PC-3 (cell line): ENCODE measurements around the gene ADPRHL1. TPM values are rescaled to one million over a fixed set of nuclear protein-coding genes. Genes with fewer than 3 reads are reported as not detected.
A peak's percentile ranks its signal among the peaks of the same experiment; 100 is the strongest.

Experiments
- ATAC-seq: fragments of 200-7000 bp; cut with Tn5 transposase; 2 replicates; pipeline ENCODE4 v1.9.1; 2020; ENCODE audit warnings: mild to moderate bottlenecking, moderate library complexity
- BruUV-seq: library from RNA; stranded (reverse); fragments of 400-500 nt; replicated peaks from 2 replicates; lab custom pipeline; 2021; lab: Mats Ljungman, UMichigan
- CTCF ChIA-PET: fragments of 300-600 bp; sonication (Branson Sonifier 250); formaldehyde crosslinking; loops from one replicate; lab custom pipeline; 2022; ENCODE audit warnings: antibody characterized with exemption; lab: Charles Lee
- POLR2A ChIA-PET: fragments of 300-600 bp; sonication (Branson Sonifier 250); formaldehyde crosslinking; loops from one replicate; lab custom pipeline; 2022; ENCODE audit warnings: antibody characterized with exemption; ENCODE audit not compliant: unreplicated experiment; lab: Charles Lee
- DNase-seq: peaks from one replicate; pipeline ENCODE4 v3.0.0-alpha.2; 2015
- H2AFZ ChIP-seq: fragments of 300-600 bp; sonication (generic); 2 replicates; pipeline ENCODE4 v1.6.0; 2016; ENCODE audit warnings: antibody characterized with exemption, low read length
- H3F3A ChIP-seq: fragments of 300-600 bp; sonication (generic); one replicate; pipeline ENCODE4 v1.6.0; 2017; ENCODE audit warnings: antibody characterized with exemption, low read length, control low read depth, mild to moderate bottlenecking; ENCODE audit not compliant: unreplicated experiment
- H3K27ac ChIP-seq: fragments of 300-600 bp; sonication (generic); 2 replicates; pipeline ENCODE4 v1.5.1; 2016; ENCODE audit warnings: mild to moderate bottlenecking, low read length
- H3K27me3 ChIP-seq: fragments of 300-600 bp; sonication (generic); 2 replicates; pipeline ENCODE4 v1.6.1; 2016; ENCODE audit warnings: low read length, mixed read lengths
- H3K36me3 ChIP-seq: fragments of 300-600 bp; sonication (generic); 2 replicates; pipeline ENCODE4 v1.6.1; 2016; ENCODE audit warnings: low read depth, mixed run types, low read length, mixed read lengths
- H3K4me1 ChIP-seq: fragments of 300-600 bp; sonication (generic); 2 replicates; pipeline ENCODE4 v1.5.1; 2016; ENCODE audit warnings: low read length; ENCODE audit not compliant: insufficient read depth
- H3K4me2 ChIP-seq: fragments of 300-600 bp; sonication (generic); 2 replicates; pipeline ENCODE4 v1.6.0; 2016; ENCODE audit warnings: low read length
- H3K4me3 ChIP-seq: fragments of 300-600 bp; sonication (generic); 2 replicates; pipeline ENCODE4 v1.5.1; 2016; ENCODE audit warnings: mild to moderate bottlenecking, low read length, mixed read lengths
- H3K79me2 ChIP-seq: fragments of 300-600 bp; sonication (generic); 2 replicates; pipeline ENCODE4 v1.6.1; 2017; ENCODE audit warnings: low read length, mixed read lengths
- H3K9ac ChIP-seq: fragments of 300-600 bp; sonication (generic); 2 replicates; pipeline ENCODE4 v1.6.0; 2016; ENCODE audit warnings: mild to moderate bottlenecking, low read length
- H3K9me2 ChIP-seq: fragments of 300-600 bp; sonication (generic); replicated peaks from 2 replicates; pipeline ENCODE4 v1.6.1; 2016; ENCODE audit warnings: mixed run types, low read length, mixed read lengths
- H3K9me3 ChIP-seq: fragments of 300-600 bp; sonication (generic); 2 replicates; pipeline ENCODE4 v1.6.1; 2016; ENCODE audit warnings: low read length, mixed read lengths
- H4K20me1 ChIP-seq: fragments of 300-600 bp; sonication (generic); 2 replicates; pipeline ENCODE4 v1.6.1; 2016; ENCODE audit warnings: low read length, mixed read lengths
- CTCF ChIP-seq: fragments of 300-600 bp; sonication (generic); conservative IDR thresholded peaks from 2 replicates; pipeline ENCODE4 v1.5.1; 2017; ENCODE audit warnings: antibody characterized with exemption, low read depth, mild to moderate bottlenecking, low read length
- EZH2 ChIP-seq: fragments of 300-600 bp; sonication (generic); IDR thresholded peaks from one replicate; pipeline ENCODE4 v1.6.1; 2017; ENCODE audit warnings: antibody characterized with exemption, mild to moderate bottlenecking, low read length; ENCODE audit not compliant: unreplicated experiment
- EZH2phosphoT487 ChIP-seq: fragments of 300-600 bp; sonication (generic); IDR thresholded peaks from 2 replicates; pipeline ENCODE4 v1.6.1; 2018; ENCODE audit warnings: mild to moderate bottlenecking, antibody characterized with exemption, low read length, borderline replicate concordance
- intact Hi-C: fragments of 100-400 bp; cut with micrococcal nuclease; formaldehyde crosslinking; loops from 2 replicates; pipeline ENCODE4 v1.9.0; 2023
- total RNA-seq: library from RNA; depleted of rRNA; stranded (reverse); fragments of >200 nt; gene quantifications from 2 replicates; pipeline ENCODE4 v1.2.3, GENCODE V29; 2014

Gene ADPRHL1
- total RNA-seq, 1 experiment from 2014 or later, result 10.3 TPM

- H3K4me3 ChIP-seq, result peak overlapping the region; percentile 92
- peaks cover 9% of the 10 kb centered on the region for H3F3A ChIP-seq
- H3K4me2 ChIP-seq, result peak overlapping the region; percentile 85
- no TSS peak for BruUV-seq
- H3K36me3 ChIP-seq, result peaks cover 18% of the 10 kb centered on the region; the same call in 1 of the 2 replicates
- no peak for TF ChIP-seq EZH2phosphoT487
- no peak for TF ChIP-seq CTCF
- no peak for TF ChIP-seq EZH2
- ATAC-seq (no peak), DNase-seq (no peak)
- no peak overlapping the region for H2AFZ ChIP-seq
- H3K4me1 ChIP-seq, result peaks cover 63% of the 10 kb centered on the region
- no peaks in the 10 kb centered on the region for H3K27me3 ChIP-seq
- H3K9ac ChIP-seq, result peak overlapping the region; percentile 93
- H3K9me2 ChIP-seq, result no peaks in the 10 kb centered on the region
- ChIA-PET CTCF (no interaction called here), POLR2A (no interaction called here)
- H3K79me2 ChIP-seq, result peaks cover 83% of the 10 kb centered on the region
- H3K27ac ChIP-seq, result peak overlapping the region; percentile 94
- intact Hi-C loops, result loop anchor here (2.0 kb wide), 1 partner anchor 43 kb away; no protein-coding TSS in a partner anchor
- H3K9me3 ChIP-seq, result no peaks in the 10 kb centered on the region
- peaks cover 13% of the 10 kb centered on the region; the same call in 1 of the 2 replicates for H4K20me1 ChIP-seq
Observed at GRCh38 chr13:113491982-113492381, 38.7 kb upstream of the ADPRHL1 start.

GRCh38 chr13:113491418-113491883 is 38.2 kb upstream of the ADPRHL1 start:
- ChIA-PET CTCF (no interaction called here), POLR2A (no interaction called here)
- peaks cover 58% of the 10 kb centered on the region for H3K4me1 ChIP-seq
- H3K4me3 ChIP-seq, result peak overlapping the region; percentile 92
- H3K9me3 ChIP-seq, result no peaks in the 10 kb centered on the region
- intact Hi-C loops, result loop anchor here (2.0 kb wide), 1 partner anchor 43 kb away; no protein-coding TSS in a partner anchor
- H3K9me2 ChIP-seq, result no peaks in the 10 kb centered on the region
- H4K20me1 ChIP-seq, result peaks cover 13% of the 10 kb centered on the region; the same call in 1 of the 2 replicates
- BruUV-seq, result no TSS peak
- peak overlapping the region; percentile 94 for H3K27ac ChIP-seq
- no peaks in the 10 kb centered on the region for H3K27me3 ChIP-seq
- peak overlapping the region; percentile 71; the same call in 1 of the 2 replicates for H2AFZ ChIP-seq
- H3K4me2 ChIP-seq, result peak overlapping the region; percentile 85
- no peak for TF ChIP-seq EZH2
- no peak for TF ChIP-seq EZH2phosphoT487
- TF ChIP-seq CTCF, result no peak
- H3K79me2 ChIP-seq, result peaks cover 83% of the 10 kb centered on the region
- H3K36me3 ChIP-seq, result peaks cover 14% of the 10 kb centered on the region; the same call in 1 of the 2 replicates
- peak overlapping the region; percentile 93 for H3K9ac ChIP-seq
- DNase-seq (peak; percentile 11), ATAC-seq (peak; percentile 4)
- H3F3A ChIP-seq, result peaks cover 9% of the 10 kb centered on the region
